Hindlimb muscle (tissue), 1 donor: ENCODE data around the gene CPE. TPM values are rescaled to one million over a fixed set of nuclear protein-coding genes. Genes with fewer than 3 reads are reported as not detected.
"Not testable (repeated sequence)": the region's sequence is repeated elsewhere in the genome, so short reads cannot be mapped to it uniquely, and the experiment has no call there.

Experiments used
- DNase-seq: peaks from one replicate; pipeline ENCODE4 v3.0.0-alpha.2; 2013
- polyA plus RNA-seq: library from polyadenylated mRNA; unstranded; fragments of 120-200 nt; gene quantifications from one replicate; pipeline ENCODE4 v1.2.1, GENCODE V29; 2013; ENCODE audit not compliant: insufficient read length

CPE gene
- polyA plus RNA-seq, 1 donor, result 72.2 TPM

DNA sequence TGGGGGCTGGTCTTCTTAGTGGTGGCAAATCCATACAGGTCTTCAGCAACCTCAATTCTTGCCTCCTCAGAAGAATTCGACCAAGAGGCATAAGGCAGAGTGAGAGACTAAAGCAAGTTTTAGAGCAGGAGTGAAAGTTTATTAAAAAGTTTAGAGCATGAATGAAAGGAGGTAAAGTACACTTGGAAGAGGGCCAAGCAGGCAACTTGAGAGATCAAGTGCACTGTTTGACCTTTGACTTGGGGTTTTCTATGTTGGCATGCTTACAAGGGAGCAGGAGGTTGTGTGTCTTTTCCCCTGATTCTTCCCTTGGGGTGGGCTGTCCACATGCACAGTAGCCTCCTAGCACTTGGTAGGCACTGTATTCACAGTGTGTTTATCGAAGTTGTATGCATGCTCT, 91.2 kb downstream of the CPE start:
- no peak for DNase-seq

DNA sequence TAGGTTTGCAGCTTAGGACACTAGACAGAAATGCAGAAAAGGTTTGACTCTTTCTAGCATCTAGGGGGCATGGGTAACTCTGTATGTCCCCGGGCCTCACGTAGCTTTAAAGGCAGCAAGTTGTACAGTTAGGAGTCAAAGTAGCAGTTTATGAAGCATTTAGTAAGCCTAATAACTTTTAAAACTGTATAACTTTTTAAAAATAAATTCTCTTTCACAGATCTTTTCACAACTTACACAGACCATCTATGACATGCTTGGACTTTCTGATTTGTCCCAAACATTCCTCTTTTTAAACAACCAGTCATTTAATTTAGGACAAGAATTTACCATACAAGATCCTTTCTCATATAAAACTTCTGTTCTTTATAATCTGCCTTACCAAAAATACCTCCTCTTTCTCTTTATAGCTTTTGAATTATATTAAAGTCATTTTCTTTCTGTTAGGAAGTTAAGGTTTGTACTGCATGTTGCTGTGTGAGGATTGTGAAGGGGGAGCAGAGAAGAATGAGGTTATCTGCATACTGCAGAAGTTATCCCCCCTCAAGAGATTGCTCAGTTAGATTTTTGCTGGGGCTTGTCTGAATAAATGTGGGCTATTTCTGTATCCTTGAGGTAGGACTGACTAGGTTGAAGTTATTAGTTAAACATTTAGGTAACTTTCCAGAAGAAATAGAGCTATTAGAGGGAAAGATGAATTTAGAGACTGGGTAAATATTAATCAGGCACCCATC, 94.3 kb downstream of the CPE start:
- DNase-seq, result no peak

DNA sequence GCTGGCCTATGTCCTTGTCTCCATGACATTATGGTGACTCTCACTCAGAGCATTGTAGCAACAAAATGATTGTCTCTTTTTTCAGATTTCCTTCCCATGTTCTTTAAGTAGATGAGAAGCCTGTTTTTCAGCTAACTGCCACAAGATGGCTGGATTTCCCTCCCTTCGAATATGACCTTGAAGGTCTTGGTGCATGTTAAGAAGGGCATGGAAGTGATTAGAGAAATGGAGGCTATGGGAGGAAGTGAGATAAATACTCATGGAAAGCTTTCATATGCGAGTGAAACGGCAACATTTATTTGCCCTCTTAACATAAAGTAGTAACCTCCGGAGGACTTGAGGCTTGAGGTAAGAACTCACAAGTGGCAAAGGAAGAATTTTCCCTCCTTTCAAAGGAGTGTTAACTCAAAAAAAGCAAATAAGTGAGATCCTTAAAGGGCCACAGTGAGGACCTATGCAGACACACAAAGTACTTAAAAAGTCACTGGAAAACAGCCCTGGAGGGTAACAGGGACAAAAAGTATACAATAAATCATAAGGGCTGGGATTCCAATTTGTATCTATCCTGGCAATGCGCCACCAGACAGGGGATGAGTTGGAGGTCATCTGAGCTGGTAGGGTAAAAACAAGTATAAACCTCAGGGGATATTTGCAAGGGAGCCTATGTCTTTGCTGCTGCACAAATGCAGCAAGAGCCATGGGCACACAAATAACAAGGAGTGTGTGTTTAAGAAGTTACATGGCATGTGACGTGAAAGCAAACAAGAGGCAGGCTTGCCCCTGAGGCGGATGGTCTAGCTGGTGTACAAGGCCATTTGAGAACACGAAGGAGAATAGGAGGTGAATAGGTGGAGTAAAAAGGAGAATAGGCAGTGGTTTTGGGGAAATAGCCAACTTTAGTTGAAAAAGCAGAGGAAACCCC, 96.2 kb downstream of the CPE start:
- no peak for DNase-seq

DNA sequence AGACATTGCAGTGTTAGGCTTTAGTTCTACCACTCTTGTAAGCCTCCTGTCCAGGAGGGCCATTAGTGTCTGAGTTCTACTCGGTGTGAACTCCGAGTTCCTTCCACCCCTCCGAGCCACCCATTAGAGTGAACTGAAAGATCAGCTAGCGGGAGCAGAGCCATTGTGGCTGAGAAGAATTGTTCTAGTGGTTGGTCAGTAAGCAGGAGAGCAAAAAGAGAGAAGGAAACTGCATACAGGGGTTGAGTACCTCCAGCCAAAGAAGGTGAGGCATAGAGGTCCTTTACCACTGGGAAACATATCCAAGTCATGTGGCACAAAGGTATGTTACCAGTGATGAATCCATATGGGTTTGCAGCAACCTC, 96.9 kb downstream of the CPE start:
- no peak for DNase-seq

DNA sequence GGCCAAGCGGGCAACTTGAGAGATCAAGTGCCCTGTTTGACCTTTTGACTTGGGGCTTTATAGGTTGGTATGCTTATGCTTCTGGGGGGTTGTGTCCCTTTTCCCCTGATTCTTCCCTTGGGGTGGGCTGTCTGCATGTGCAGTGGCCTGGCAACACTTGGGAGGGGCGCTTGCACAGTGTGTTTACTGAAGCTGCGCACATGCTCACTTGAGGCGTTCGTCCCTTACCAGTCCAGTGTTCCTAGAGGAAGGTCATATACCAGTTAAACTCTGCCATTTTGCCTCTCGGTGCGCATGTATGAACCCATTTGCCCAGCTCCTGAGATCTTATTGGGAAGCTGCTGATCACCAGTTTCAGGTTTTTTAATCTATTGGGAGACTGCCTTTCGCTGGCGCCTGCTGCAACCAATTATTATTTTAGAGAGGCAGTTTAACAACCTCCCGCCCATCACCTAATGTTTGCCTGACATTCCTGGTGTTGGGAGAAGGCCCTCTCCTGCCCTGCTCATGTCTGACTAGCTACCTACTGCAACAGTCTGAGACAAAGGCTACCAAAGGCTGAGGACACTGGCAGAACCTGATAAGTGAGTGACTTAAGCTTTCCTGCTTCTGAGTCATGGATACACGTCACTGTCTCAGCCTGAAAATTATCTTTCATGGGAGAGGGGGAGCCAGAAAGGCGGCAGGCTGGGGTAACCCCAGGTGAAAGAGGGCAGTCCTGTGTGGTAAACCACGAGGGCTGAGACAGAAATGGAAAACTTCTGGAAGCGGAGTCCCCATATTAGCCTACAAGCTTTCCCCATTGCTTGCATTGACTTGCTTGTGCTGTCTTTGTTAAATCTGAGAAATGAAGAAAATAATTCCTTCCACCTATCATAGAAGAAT, 97.6 kb downstream of the CPE start:
- no peak for DNase-seq

DNA sequence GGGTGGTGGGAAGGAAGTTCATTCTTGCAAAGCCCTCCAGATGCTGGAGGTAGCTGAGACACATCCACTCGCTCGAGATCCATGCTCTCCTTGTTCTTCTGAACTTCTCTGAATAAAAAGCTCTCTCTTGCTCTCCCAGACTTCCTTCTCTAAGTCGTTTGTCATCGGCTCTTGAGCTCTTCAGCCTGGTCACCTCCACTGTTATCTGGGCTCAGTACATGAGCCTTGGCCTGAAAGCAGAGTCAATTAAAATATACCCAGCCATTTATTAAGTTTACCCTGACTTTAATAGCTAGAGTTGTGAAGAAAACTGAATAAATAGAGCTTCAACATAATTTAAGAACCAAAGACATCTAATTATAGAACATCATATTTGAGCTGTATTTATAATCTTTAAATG, 99.0 kb downstream of the CPE start:
- DNase-seq, result no peak

DNA sequence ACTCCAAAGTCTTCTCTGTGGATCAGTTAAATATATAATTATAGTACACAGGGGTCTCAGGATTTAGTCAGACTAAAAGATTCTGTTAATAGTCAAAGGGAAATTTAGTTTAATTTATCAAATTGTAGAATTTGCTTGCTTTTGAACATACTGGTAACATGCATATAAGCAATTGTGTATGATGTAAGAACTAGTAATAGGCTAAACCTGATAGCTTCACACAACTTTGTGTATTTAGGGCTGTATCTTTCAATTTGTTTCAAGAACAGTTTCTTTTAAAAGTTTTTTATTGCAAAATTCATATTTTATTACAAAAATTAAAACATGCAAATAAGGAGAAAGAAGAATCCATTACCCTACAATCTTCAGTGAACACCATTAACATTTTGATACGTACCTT, 99.5 kb downstream of the CPE start:
- no peak for DNase-seq

DNA sequence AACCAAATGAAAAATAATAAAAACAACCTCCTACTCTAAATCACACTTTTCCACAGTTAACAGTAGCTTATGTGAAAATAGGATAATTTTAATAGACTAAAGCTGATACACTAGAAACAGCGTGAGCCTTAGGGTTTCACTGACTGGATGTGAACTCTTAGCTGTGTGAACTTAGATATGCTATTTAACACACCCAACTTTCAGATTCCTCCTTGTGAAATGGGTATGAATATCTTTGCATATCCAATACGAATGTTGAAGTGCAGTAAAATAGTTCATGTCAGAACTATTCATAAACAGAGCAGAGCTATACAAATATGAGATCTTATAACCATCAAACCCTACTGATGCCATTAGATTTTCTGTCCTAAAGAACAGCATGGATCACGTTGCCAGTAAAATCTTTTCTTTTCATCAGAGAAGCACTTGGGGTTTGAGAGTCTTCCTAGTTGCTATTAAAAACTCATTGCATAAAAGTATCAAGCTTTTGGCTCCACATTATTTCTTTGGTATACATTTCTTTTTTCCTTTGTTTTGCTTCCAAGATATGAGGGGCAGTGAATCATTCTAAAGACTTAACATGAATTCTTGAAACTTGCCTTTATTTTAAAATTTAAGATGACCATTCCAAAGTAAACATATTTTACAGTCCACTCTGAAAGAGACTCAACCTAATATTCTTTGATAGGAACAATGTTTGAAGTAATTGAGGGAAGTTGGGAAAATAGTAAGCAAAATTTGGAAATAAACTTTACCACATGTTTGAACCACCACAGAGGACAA, 102.4 kb downstream of the CPE start:
- DNase-seq, result no peak

DNA sequence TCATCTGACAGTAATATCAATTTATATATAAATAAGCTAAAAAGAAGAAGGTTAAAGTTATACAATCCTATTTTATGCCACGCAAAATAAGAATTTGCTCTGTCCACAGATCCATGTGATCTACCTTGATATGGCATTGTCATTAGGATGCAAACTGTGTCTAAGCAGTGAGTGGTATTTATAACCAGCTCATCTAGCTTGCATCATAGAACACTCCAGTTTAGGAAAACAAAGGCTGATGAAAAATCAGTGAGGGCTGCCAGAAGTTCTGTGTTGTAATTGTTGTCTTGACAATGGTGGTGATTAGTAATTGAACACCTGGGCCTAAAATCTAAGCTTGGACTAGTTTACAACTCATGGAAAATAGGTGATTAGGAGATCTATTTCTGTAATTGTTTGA, 111.0 kb downstream of the CPE start:
- DNase-seq, result no peak

DNA sequence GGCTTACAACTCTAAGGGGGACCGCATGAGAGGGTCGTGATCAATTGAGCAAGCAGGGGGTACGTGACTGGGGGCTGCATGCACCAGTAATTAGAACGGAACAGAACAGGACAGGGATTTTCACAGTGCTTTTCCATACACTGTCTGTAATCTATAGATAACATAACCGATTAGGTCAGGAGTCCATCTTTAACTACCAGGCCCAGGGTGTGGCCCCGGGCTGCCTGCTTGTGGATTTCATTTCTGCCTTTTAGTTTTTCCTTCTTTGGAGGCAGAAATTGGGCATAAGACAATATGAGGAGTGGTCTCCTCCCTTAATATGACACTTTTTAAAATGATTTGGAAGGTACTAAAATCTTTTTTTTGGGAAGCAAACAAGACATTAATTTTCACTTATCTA, 113.8 kb downstream of the CPE start:
- DNase-seq, result not testable (repeated sequence)

DNA sequence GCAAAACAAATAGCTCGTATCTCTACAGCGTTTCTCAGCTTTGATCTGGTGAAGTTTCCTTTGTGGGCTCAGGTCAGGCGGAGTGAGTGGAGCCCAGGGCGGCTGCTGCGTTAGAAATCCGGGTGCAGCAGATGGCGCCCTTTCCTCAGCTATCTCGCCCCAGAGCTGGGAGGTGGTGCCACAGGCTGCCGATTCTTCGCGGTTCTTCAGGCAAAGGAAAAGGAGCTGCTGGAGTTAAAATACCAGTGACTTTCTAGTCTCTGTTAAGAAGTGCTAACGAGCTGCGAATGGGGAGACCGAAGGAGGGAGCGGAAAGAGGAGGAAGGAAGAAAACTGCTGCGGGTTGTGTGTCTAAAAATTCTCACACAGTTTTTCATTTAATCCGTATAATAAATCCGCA, 114.6 kb downstream of the CPE start:
- peak; percentile 67 for DNase-seq

DNA sequence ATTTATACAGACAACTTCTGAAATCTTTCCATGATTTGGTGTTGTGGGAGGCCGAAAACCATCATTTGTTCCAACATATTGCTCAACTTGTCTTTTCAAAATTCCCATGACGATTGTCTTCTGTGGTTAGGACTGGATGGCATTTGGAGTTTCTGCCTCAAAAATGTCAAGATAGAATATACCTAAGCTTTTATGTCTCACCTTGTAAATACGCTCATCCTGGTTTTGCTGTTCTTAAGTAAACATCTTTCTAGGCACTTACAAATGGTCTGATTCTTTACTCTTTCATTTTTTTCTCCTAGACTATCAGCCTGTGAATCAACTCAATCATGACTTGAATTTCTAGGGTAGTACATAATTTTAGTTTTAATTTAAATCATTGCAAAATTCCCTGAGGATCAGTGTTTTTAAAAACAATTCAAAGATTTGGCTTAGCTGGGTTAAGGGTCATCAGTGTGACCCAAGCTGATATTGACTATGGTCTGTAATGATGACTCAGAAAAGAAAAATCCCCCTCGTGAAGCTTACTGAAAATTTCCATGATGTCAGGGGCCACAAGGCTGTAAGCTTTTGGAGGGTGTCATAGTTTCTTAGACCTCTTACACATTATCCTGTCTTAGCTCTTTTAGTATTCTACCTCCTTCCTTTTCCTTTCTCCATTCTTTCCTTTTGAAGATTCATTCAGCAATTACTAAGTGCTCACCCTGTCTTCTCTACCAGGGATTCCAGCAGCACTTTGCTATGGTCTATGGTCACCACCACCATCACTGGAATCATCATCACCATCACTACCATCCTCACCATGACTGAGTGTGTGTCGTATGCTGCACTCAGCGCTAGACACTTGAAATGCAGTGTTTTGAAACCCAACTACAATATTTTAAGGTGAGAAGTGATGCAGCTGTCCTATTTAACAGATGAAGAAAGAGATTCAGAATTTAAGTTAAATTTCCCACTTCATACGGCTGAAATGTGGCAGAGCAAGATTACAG, 124.4 kb downstream of the CPE start:
- DNase-seq, result no peak

DNA sequence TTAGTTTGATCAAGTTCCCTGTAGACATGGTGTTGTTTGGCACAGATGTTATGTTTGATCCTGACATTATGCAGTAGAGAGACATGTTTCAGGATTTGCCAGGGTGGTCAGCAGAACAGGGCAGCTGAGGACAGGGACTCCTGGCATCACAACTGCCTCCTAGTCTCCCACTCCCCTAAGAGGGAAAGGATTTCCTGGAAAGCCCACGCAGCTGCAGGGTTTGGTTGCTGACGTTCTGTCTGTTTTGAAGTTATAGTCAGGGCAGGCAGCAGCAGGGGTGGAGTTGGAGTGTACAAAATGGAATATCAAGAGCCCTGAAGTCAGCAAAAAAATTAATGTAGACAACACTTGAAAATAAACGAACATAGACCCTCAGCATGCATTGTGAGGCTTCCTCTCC, 125.4 kb downstream of the CPE start:
- DNase-seq, result no peak

DNA sequence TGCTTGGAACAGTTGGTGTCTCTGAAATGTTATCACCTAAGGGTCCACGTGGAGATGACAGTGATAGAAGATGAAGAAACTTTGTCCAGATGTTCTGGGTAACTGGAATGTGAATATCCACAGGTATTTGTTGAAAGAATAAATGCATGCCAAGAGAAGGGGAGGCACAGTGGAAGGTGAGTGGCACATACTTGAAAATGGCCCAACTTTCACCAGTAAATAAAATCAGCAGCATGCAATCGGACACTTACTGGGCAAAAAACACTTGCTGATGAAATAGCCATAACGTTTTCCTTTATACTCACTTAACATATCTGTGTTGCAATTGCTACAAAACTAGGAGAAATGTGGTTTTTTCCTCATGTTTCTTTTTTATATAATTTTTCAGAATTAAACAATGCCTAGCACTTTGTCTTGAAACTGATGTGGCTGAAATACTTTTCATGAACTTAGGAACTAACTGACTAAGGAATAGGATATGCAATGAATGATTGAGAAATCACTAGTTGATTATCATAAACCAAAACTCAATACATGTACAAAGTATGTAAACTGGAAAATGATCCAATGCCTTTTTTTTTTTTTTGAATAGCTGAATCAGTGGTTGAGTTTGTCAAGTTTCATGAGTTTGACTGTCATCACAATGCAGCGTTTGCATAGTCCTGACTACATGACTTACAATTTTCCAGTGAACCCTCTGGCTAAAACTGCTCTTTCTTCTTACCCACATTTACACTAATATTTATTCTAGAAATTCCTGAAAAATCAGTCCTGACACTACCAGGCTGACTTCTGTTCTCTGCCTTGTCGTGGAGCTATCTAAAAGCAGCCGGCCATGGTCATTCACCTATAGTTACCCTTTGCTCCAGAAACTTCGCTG, 127.4 kb downstream of the CPE start:
- no peak for DNase-seq

DNA sequence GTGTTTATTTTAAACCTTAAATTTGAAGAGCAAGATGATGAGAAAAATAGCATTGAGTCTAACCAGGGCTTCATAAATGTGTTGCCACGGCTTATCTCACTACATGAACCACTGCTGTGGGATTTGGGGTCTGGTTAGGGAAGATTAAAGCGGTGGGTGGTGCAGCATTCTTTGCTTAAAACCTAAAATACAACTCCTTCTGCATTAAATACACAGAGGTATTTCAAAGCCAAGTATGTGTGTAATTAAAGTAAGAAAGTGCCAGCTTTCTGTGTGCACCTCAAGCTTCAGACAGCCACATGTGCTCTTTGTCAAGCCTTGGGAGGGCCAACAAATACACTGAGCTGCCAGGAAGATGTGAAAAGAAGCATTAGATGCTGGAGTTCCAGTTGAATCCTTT, 128.0 kb downstream of the CPE start:
- DNase-seq, result no peak

DNA sequence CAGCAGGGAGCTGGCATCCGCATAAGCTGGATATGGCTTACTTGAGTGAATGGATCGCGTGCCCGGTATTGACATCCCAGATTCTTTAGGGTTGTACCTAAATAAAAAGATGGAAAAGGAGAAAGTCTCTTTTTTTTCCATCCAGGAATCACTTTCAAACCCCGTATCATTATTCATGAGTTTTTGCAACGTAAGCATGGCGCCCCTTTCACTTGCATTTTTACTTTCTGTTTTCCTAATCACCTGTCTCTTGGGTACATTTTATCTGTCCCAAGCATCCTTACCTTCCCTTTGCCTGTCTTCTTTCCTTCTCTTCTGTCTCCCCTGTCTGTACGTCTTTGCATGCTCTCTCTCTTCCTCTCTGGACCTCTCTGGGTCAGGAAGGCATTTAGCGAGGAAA, 128.6 kb downstream of the CPE start:
- no peak for DNase-seq

DNA sequence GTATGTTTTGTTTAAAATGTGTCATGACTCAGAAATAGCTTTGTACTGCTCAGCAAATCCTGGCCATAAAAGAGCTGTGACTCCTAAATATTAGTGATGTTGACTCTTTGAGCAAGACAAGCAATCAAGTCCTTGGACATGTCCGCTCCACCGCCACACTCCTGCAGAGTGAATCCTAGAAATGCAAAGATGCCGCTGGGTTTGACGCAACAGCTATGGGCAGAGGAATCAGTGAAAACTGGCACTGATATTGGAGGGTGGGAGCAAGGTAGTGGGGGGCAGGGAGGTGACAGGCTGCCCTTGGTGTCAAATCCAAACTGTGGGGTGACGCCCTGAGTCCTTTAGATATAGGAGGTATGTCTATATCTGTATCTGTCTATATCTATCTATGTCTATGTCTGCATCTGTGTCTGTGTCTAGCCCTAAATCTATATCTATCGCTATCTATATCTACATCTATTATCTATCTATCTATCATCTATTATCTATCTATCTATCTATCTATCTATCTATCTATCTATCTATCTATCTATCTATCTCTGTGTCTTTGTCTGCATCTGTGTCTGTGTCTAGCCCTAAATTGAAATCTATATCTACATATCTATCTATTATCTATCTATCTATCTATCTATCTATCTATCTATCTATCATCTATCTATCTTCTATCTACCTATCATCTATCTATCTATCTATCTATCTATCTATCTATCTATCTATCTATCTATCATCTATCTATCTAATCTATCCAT, 129.7 kb downstream of the CPE start:
- DNase-seq, result no peak

DNA sequence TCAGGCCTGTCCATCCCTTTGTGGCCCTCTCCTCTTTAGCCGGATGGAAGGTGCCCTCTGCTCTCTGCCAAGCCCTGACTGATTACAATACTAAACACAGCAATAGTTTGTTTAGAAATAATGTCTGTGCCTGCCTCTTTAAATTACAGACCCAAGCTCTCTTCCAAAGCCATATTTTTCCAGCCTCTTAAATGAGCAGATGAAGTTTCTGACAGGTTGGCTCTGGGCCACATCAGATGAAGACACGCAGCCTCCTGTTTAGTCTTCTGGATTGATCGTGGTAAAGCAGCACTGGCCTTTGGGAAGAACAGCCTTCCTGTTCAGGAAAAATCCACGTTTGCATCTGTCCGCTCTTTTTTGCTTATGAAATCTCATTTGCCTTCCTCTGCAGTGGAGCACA, 133.6 kb downstream of the CPE start:
- DNase-seq, result no peak

DNA sequence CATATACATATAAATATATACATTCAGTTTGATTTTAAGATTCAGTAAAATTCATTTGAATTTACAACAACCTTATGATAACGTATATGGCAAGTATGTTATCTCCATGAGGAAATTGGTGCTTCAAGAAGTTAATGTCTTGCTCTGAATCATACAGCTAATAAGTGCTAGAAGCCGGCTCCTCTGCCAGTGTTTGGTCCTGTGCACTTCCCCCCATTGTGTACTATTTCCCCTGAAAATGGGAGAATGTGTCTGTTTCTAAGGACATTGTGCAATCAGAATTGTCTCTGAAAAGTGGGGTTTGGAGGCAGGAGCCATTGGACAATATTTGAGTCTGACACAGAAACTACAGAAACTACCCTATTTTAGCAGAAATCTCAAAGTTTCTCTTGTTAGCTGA, 135.9 kb downstream of the CPE start:
- DNase-seq, result no peak
